ENCODE measurements around the gene ZCCHC4.
"Not testable (repeated sequence)": the region's sequence is repeated elsewhere in the genome, so short reads cannot be mapped to it uniquely, and the experiment has no call there.

The ZCCHC4 gene

DNA sequence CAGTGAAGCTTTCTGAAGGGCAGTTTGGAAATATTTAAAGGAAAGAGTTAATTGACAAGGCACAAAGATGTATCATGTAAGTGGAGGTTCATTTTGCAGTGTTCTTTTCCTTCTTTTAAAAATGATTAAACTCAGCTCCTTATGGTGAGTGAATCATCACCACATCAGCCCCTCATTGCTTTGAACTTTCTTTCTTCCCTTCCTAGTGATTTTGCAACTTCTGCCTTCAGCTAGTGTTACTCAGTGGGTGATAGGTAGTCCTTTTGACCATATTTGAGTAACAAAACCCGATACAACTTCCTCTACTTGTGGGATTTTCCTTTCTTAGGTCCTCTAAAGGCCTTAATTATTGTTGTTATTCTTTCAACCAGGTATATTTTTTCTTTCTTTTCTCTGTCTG is 8.2 kb downstream of the ZCCHC4 start:
- DNase-seq (ENCODE audit: low read depth in 2 of 2), result no peak

DNA sequence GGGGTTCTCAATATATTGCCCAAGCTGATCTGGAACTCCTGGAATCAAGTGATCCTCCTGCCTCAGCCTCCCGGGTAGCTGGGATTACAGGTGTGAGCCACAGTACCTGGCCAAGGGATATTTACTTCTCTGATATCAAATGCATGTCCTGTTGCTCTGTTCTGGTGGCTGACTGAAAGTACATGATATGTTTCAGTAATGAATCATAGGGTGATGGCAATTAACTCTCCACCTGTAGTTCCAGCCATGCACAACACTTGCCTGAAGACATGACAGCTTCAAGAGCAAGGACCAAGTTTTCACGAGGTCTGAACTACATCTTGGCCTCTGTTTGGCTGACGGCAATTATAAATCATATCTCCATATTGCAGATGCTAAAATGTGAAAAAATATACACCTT is 9.1 kb downstream of the ZCCHC4 start:
- DNase-seq (ENCODE audit: low read depth in 2 of 2), result no peak

DNA sequence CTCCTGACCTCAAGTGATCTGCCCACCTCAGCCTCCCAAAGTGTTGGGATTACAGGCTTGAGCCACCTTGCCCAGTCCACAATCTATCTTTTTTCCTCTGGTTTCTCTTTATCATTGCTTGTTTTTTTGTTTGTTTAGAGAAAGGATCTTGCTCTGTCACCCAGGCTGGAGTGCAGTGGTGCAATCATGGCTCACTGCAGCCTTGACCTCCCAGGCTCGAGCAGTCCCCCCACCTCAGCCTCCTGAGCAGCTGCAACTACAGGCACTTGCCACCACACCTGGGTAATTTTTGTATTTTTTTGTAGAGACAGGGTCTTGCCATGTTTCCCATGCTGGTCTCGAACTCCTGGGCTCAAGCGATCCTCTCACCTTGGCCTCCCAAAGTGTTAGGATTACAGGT is 15.9 kb downstream of the ZCCHC4 start:
- not testable (repeated sequence) for DNase-seq (ENCODE audit: low read depth in 2 of 2)

DNA sequence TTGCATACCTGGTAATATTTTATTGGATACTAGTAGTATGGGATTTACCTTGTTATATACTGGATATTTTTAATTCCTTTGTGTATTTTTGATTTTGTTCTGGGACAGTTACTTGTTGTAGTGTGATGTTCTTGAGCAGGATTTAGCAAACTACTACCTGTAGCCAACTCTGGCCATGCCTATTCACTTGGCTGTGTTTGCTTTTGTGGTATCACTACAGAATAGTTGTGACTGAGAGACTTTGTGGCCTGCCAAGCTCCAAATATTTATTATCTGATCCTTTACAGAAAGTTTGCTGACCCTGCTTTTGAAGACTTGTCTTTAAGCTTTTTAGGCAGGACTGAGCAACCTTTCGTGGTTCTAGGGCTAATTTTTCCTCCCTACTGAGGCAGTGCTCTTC is 17.8 kb downstream of the ZCCHC4 start:
- DNase-seq (ENCODE audit: low read depth in 2 of 2), result no peak

DNA sequence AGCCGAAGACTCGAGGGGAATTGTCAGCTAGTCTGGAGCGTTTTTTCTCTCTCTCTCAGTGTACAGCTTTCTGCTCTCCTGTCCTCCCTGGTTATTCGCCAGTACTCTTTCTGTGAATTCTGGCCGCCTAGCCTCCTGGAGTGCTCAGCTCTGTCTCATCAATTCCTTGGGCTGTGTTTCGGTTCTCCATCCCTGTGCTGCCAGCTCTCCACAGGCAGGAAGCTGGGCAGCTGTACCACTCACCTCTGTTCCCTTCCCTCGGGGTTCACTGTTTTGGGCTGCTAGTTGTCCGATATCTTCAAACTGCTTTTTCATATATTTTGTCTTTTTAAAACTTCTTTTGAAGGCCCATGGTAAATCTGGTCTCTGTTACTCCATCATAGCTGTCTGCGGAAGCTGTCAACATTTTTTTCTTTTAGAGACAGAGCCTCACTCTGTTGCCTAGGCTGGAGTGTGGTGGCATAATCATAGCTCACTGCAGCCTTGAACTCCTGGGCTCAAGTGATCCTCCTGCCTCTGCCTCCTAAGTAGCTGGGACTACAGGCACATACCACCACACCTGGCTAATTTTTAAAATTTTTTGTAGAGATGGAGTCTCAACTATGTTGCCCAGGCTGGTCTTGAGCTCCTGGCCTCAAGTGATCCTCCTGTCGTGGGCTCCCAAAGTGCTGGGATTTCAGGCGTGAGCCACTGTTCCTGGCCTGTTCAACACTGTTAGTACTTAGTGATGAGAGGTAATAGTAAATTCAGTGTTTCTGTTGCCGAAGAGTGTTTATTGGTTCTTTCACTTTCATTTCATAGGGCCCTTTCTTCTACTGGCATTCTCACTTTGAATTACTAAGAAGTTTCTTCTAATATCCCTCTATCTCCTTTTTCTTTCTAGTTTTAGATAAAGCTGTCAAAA is 18.6 kb downstream of the ZCCHC4 start:
- DNase-seq (ENCODE audit: low read depth in 2 of 2), result no peak

DNA sequence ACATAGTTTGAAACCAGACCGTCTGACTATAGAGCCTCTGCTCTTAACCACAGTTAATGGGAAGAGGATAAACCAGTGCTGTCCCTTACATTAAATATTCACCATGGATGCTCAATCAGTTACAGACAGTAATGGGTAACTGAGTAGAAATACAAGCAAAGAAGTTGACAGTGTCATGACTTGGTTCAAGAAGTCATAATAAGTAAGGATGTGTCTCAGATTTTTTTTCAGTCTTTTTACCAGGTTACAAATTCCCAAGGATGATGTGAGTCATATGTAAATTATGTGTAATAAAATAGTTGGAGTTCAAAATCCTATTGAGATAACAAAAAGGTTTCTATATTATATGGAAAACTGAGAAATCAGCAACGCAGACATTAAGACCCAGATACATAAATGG is 31.1 kb downstream of the ZCCHC4 start:
- no peak for DNase-seq (ENCODE audit: low read depth in 2 of 2)

DNA sequence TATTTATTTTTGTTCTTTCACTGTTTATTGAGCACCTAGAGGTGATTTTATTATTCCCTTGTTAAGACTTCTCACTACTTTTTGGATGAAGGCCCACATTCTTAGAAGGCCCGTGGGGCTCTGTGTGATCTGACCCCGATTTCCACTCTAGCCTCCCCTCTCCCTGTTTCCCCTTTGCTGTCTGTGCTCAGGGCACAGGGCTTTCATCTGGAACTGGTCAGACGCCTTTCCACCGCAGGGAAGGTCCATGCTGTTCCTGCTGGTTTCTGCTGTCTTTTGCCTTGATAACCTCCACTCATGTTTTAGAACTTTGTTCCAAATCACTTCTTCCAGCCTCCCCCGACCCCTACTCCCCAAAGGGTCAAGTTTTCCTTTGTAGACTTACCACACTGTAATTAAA is 33.2 kb downstream of the ZCCHC4 start:
- DNase-seq (ENCODE audit: low read depth in 2 of 2), result no peak

DNA sequence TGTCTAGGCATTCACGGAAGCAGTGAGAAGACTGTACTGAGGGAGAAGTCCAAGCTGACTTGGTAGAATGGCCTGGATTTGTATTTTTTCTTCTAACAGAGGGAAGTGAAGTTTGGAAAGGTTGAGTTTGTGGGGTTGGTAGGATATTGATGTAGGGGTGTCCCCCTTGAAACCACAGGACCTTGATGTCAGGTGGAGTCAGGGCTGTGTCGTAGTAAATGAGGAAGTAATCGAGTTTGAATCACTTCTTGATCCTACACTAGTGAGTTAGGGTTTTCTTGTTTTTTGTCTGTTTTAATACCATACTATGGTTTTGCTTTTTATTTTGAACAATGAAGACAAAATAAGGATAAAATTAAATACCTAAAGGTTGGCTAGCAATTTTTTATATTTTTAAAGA is 34.3 kb downstream of the ZCCHC4 start:
- no peak for DNase-seq (ENCODE audit: low read depth in 2 of 2)

DNA sequence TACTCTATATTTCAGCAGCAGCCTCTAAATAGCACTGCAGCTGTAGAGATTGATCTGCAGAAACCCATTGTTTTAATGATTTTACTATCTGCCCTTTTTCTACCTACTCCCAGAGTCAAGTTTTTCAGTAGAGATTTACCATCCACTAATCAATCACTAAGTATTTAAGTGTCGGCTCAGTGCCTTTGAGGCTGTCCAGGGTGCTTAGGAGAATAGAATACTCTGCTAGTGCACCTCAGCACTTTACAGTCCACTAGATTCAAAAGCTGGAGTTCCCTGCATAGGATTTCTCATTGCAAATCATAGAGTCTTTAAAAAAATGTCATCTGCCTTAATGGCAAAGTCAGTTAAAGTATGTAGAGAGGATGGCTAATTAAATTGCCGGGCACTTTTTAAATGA is 34.9 kb downstream of the ZCCHC4 start:
- no peak for DNase-seq (ENCODE audit: low read depth in 2 of 2)

DNA sequence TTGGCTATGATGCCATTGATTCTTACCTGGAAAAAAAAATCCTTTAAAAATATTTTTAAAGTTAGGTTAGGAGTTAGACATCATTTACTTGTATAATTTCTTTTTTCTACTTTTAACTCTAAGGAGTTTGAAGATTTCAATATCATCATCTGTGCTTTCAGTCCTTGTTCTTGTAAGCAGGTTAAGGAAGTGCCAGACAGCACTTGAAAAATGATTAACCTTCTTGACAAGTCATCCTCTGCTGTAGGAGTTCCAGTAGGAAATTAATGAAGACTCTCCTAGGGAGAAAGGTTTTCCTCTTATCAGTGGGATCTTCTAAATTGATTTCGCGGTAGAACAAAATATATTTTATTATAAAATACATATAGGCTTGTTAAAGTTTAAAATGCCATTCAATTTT is 35.4 kb downstream of the ZCCHC4 start:
- DNase-seq (ENCODE audit: low read depth in 2 of 2), result no peak

DNA sequence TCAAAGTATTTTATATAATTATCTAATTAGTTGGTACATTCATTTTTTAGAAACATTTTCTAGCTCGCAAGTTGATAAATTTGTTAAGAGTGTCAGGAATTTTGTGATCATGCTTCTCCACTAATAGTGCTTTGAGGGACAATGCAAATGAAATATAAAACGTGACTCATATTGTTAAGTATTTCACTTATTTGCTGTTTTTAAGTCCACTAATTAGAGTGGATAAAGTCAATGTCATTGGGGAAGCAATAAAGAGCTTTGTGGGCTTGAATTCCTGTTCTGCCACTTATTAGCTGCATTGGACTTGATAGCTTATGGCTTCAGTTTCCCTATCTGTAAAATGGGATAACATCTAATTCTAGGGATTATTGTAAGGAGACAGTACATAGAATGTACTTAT is 38.0 kb downstream of the ZCCHC4 start:
- DNase-seq (ENCODE audit: low read depth in 2 of 2), result no peak

DNA sequence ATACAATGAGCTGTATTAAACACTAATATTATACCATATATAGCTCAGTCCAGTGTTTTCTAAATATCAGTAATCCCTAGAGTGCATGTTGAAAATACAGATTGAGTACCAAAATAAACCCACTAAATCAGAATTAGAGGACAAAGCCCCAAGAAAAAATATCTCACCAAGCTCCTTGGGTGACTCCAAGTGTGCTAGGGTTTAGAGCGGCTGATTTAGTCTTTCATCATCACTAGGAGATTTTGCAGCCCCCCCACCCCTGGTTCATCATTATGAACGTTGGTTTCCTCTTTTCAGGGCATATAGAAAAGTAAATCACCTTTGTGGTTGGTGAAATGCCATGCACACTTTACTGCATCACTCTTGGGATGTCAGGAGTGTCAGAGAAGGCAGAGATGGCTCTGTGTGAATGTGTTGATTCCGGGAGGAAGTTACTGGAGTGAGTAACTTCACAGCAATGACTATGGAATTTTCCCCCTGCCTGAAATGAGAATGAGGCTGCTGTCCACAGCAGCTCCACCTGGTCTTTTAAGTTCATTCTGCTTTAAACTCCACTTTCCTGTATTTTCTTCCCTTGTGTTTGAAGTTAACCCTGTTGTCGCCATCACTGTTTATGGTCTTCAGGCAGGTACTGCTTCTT is 39.3 kb downstream of the ZCCHC4 start:
- DNase-seq (ENCODE audit: low read depth in 2 of 2), result no peak

DNA sequence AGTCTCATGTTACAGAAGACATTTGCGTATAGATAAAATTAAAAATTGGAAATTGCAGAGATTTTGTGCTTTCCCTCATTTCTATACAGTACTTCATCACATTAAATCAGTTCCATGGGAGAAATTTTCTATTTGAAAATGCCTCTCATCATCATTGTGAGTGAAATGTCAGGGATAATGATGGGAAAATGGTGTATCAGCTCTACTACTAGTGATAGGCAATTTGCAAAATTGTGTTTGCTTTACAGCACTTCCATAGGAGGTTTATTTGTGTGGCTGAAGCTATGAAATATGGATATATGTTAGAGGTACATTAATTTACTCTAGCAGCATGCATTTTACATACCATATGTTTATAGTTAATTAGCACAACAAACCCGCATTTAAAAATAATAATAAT is 43.5 kb downstream of the ZCCHC4 start:
- DNase-seq (ENCODE audit: low read depth in 2 of 2), result no peak

DNA sequence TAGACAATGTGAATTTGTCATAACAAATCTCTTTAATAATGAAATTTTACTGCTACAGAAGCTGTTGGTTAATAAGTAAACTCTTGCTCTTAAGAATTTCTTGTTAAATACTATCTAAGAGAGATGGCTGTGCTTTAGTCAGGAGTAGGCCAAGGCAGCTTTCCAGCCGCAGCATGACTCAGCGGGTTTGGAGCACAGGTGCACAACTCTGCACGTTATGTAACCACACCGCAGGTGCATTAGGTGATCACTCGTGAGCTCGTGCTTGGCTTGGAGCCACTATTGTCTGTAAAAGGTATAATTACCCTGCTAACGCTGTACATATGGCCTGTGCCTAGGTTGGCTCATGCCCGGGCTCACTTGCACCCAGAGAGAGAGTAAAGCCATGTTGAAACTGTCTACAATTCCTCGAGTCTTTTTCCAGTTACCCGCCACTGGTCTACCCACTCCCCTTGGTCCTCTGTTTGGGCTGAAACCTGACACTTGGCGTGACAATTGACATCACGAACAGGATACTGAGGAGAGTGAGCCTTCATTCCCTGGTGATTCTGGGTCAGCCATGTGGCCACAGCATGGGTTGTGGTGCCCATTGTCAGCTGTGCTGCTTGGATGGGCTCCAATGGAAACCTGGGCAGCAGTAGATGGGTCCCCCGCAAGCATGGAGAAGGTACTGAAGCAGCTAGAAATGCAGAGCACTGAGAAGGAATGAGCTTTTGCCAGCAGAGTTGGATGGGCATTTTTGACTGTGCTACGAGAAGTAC is 46.1 kb downstream of the ZCCHC4 start:
- DNase-seq (ENCODE audit: low read depth in 2 of 2), result no peak

DNA sequence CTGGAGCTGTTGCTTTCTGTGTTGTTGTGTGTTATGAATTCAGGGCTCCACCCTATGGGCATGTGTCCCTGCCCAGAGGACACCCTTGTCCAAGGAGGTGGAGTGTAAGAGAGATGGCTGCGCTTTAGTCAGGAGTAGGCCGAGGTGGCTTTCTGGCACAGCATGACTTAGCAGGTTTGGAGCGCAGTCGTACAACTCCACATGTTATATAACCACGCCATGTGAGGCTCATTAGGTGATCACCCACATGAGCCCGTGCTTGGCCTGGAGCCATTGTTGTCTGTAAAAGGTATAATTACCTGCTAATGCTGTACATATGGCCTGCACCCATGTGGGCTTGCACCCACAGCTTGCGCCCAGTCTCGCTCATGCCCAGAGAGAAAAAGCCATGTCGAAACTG is 48.7 kb downstream of the ZCCHC4 start:
- no peak for DNase-seq (ENCODE audit: low read depth in 2 of 2)

DNA sequence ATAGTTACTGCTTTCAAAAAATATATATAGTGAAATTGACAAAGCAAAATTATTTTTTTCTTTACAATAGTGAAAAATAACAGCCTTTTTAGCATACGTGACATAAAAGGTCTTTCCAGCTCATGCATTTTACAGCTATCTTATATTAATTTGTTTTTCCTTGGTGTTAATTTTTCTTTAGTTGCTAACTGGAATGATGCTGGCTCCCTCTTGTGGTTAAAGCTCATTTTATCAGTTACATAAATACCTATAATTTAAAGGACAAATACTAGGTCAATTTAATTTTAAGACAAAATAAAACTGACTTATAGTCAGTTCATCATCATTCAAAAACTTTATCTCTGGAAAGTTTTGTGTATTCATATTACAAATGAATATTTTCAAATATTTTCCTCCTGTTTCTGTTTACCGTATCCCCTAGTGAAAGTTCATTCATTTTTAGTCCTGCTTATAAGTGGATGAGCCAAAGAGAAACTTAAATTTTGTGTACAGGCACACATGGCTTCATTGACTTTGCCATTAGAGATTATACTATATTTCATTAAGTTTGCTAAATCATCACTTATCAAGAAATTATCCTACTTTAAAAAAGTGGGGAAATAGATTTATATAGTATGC is 54.5 kb downstream of the ZCCHC4 start:
- DNase-seq (ENCODE audit: low read depth in 2 of 2), result no peak

DNA sequence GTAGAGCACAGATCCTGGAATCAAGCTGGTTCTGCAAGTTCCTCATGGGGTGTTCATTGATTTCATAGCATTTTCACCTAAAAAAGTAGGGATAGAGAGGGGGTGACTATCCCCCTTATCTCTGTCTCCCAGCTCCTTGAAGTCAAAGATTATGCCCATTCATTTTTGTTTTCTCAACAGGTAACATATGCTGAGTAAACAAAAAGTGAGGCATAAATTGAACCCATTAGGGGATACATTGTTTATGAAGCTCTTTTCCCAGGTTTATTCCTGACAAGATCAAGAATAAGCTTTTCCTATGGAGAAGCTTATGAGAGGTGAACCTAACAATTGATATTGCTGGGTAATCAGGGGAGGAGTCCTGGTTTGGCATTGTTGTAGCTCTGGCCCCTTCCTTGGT is 55.3 kb downstream of the ZCCHC4 start:
- DNase-seq (ENCODE audit: low read depth in 2 of 2), result no peak

DNA sequence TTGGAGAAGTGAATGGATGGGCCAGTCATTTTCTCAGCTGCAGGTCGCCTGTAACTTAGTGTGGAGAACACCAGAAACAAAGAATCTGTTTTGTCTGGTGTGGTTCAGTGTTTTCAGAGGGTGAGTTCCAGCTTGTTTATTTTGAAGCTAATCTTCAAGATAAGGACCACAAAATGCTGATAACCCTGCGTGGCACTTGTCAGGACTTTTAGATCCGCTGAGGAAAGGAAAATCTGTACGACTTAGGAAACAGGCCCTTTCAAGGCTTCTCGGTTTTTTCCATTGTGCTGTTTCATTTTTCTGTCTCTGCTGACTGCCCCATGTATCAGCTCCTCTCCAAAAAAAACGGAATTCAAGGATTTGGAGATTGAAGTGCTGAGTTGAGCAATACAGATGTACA is 55.7 kb downstream of the ZCCHC4 start:
- no peak for DNase-seq (ENCODE audit: low read depth in 2 of 2)

DNA sequence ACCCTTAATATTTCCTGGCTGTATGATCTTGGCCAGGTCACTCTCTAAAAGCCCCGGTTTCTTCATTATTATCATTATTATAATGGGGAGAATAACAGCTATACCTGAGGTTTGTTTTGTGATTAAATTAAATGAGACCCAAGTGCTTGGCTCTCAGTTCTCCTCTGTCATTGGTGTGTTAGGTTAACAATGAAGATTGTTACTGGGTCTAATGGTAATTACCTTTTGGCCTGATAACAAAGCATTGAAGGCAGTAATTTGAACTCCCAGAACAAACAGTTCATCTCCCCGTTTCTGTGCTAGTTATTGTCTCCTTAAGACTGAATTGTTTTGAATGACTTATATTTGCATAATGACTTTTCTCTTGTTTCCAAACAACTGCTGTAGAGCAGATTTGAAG is 57.7 kb downstream of the ZCCHC4 start:
- no peak for DNase-seq (ENCODE audit: low read depth in 2 of 2)

DNA sequence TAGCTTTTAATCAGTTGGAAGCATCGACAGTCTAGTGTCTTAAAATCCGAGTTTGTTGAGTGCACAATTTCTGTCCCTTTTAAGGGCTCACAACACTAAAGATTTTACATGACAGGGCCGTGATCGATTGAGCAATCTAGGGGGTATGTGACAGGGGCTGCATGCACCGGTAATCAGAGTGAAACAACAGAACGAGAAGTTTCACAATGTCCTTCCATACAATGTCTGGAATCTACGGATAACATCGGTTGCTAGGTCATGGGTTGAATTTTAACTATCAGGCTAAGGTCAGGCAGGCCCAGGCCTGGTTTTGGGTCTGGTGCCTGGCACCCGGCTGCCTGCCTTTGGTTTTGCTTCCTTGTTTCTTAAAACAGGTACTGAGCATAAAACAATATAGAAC is 60.0 kb downstream of the ZCCHC4 start:
- DNase-seq (ENCODE audit: low read depth in 2 of 2), result not testable (repeated sequence)

DNA sequence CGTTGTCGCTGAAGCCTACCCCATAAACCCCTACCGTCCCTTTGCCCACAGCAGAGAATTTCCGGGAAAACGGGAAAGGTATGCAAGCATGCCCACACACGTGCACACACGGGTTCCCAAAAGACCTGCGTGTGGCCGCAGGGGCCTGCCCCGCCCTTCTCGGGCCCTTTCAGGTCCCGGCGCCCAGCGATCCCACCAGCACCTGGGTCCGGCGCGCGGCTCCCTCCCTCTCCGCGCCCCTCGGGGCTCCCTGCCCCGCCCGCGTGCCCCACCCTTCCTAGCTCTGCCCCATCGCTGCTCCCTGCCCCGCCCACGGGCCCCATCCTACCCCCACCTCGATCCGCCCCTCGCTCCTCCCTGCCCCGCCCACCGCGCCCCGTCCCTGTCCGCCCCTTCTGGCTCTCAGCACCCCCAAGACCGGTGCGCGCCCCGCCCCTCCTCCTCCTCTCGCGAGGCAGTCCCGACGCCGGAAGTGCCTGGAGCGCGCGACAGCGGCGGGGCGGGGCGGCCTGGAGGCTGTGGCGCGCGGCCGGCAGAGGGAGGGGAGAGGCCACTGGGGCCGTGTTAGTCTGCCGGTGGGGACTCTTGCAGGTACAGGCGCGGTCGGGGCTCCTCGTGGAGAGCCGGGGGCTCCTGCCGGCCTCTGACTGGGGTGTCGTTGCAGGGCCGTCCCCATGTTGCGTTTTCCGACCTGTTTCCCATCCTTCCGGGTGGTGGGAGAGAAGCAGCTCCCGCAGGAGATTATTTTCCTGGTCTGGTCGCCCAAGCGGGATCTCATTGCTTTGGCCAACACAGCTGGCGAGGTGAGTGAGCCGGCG is 64.4 kb downstream of the ZCCHC4 start, which contains the start of gene ANAPC4:
Gene ANAPC4 (plus strand): TSS at position 510 of the 818 bp plus-strand sequence. CDS start 165 bp downstream, at position 675.
- DNase-seq (ENCODE audit: low read depth in 2 of 2), result peak; percentile 97 to 99

Data from stimulated activated CD8-positive, alpha-beta memory T cell treated with anti-CD3 and anti-CD28 coated beads, Interleukin-2, amount 100 ng/mL, for 1 hour (primary cell).